Right renal pelvis (tissue), 4 donors: ENCODE results near the gene PCSK1. TPM values are rescaled to one million over a fixed set of nuclear protein-coding genes. Genes with fewer than 3 reads are reported as not detected.

ENCODE experiments used
- DNase-seq, 4 donors: peaks; one replicate each; pipeline ENCODE4 v3.0.0-alpha.2; 2013; ENCODE audit warnings: low read depth in 4 of 4, low spot score in 3 of 4, missing footprints in 1 of 4
- polyA plus RNA-seq, 4 donors: library from polyadenylated mRNA; unstranded; fragments of 120-200 nt; gene quantifications; one replicate each; pipeline ENCODE4 v1.2.1, GENCODE V29; 2013; ENCODE audit not compliant: insufficient read length in 4 of 4

The PCSK1 gene
- polyA plus RNA-seq = under 1 TPM; 0.14 to 0.30 (median 0.20) TPM

DNA sequence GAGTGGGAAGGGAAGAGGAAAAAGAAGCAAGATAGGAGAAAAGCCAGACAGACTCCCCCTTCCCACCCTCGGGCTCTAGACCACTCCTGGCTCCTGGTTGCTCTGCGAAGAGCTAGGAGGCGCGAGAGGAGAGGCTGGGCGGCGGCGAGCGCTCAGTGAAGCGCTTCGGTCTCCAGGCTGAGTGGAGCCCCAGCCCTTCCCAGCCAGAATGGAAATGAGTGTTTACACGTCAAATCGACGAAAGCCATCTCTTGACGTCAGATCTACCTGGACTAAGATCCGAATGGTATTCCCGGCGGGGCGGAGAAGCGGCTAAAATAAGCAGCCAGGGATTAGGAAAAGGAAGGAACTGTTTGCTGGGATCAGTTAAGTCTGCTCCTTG is at the start of gene PCSK1:
Gene PCSK1 (minus strand): TSS at position 183 of the 382 bp plus-strand sequence. CDS start 206 bp downstream, outside the sequence.
- no peak for DNase-seq

DNA sequence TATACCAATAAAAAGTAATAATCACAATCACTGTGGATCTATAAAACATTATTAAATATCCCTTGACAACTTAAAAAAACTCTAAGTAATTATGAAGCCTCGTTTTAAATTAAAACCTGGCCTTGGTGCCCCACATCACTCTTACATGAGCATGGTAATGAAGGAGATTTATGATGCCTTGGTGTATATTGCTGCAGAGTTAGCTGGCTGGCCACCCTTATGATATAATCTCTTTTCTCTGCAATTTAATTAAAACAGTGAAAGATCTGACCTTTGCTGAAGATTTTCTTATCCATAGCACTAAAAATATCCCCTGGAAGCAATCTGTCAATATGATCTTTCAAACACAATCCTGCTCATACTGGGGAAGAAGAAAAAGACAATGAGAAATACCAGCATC is 48.8 kb upstream of the PCSK1 start:
- DNase-seq = no peak

DNA sequence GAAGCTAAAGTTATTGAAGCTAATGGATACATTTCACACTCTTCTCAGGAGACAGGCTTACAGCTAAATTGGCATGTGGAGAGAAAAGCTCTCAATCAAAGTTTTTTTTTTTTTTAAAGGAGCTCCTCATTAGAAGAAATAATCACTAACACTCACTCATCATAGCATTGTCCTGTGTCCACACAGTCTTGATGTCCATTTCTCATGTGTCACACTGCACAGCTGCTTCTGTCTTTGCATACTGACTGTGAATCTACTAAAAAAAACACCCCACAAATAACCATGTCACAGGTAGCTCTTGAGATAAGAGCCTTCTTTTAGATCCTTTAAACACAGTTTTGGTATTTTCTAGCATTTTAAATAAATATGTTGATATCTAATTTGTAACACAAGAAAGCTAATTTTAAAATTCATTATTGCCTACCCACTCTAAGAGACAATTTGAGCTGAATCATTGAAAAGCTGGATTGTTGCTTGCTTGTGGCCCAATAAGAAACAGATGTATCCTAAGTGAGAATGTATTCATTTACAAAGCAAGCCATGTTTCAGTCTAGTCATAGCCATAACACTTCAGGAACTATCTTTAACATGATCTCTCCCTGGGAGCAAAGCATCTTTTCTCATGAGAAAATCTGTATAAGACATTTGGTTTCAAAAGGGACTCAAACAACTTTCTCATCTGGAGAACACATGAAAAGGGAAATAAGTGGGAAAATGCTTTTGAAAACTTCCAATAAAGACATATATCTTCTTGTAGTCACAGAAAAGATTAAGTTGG is 48.1 kb upstream of the PCSK1 start:
- DNase-seq = no peak

DNA sequence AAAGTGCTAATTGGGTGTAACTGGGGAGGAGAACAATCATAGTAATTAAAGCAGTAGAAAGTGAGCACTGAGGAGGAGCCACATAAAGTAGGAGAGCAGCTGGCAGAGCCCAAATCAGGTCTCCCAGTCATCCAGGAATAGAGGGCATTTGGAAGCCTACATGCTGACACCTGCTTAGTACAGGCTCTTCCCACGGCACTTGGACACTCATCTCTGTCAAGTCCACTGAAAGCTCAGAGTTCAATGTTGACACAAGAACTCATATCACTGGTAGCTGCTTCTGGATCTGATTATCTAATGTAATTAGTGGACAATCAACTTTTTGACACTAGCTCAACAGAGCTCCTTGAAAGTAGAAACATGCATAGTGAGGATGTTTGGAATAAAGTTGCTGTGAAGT is 45.9 kb upstream of the PCSK1 start:
- DNase-seq = no peak

DNA sequence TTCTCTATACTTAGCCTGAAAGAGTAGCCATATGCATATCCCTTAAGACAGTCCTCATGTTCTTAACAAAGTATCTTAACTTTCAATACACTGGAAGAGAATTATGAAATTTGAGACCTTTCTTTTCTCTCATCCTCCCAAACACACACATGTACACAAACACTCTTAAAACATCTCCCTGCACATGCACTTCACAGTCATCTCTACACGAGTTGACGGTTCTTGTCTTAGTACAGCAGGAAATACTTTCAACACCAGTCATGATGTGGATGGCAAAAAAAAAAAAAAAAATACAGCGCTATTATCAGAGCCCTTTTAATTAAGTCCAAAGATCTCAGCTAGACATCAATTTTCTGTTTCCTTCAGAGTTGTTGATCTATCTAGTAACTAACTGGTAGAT is 43.6 kb upstream of the PCSK1 start:
- DNase-seq = no peak

DNA sequence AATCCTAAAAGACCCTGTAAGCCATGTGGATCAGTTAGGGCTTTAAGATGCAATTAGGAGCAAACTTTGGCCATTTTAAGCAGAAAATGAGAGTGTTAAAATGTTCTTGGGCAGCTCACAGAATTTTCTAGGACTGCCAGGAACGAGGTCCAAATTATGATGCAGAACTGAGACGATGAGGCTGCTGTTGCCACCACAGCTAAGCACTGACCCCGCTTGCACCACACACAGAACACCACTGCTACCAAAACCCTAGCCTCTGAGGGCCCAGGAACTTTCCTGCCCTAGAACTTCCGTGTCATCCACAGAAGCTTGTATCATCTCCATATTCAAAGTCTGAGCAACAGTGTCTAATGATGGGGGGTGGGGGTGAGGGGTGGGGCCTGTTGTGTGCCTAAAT is 41.0 kb upstream of the PCSK1 start:
- no peak for DNase-seq

DNA sequence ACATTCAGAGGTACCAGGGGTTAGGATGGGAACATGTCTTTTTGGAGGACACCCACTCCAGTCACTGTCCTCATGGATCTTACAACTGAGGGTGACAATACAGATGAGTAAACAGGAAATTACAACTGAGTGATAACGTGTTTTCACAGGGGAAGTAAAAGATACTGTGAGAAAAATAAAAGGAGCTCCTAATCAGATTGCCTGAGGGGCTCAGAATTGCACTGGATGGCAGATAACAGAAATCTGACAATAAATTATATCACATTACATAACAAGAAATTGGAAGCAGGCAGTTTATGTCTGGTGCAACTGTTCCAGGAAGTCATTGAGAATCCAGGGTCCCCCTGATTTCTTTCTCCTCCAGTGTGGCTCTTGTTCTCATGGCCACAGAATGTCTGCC is 40.1 kb upstream of the PCSK1 start:
- DNase-seq = no peak

DNA sequence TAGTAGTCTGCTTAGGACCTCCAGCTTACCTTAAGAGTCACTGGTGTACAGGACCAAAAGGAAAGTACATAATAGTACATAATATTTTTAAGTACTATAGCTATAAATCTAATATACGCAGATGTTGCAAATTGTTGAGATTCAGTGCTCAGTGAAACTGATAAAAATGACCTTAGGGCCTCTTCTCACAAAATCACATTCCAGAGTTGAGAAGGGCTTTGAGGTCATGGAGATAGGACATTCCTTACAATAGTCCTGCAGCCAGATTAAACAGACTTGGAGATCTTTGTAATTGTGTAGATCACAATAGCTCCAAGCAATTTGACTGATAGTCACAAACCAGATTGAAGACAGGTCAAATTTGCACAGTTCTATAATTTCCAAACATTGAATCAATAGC is 37.7 kb upstream of the PCSK1 start:
- DNase-seq = no peak

DNA sequence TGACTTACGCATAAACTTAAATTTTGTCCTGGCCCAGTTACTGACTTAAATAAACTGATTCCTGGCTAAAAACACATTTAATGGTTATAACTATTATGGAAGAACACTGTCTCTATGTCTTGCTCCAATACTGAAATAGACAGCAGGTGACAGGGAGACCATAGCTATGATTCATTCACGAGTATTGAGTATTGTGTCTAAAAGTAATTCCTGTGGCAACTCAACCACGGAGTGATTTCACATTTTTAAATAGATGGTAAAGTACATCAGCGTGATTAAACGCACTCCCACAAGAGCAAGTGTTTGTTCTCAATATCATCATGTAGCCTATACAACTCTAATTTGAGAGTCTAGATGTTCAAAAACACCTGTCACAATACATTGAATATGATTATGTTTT is 35.9 kb upstream of the PCSK1 start:
- no peak for DNase-seq

DNA sequence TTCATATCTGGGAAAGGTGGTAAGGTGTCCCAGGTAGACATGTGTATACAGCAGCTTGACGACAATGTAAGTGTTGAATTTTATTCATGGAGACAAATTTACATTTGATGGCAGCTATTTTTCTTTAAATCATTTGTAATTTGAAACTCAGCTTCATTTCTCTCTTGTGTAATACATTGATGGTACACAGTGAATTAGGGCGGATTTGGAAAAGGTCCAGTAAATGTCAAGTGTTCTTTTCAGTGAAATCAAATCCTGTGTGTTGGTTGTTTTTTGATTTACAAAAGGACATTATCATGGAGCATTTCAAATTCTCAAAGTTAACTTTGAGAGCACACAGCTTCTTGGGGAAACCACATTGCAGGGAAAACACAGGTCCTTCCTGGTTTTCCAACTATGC is 30.0 kb upstream of the PCSK1 start:
- DNase-seq = no peak

DNA sequence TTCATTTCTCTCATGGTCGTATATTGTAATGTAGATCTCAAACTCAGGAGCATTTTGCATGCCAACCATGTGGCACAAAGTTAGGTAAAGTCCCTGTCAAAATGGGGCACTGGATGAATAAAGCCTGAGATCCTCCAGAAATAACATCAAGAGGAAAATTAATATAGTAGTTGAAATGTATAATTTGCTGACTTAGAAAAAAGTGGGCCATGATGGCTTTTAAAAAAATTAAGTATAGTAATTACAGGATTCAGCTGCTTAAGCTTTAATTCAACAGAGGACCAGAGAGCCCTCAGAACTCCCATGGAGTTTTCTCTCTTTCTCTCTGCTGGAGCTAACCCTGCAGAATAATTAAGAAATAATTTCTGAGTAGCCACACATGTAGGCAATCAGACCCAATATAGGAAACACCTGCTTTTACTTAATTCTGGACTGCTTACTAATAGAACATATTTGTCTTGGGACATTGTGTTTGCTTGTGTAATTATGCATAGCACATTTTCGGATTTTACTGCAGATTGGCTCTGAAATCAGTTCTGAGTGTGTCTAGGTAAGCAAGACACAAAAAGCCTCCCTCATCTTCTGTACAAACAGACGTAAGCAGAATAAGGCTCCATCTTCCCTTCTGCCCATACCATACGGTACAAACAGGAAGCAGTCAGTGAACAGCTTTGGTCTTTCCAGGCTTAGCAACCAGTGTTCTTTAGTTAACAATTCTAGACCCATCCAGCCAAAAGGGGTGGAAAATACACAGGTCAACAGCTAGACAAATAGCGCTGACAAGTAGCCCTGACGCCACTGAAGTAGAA is 26.5 kb upstream of the PCSK1 start:
- DNase-seq = no peak

DNA sequence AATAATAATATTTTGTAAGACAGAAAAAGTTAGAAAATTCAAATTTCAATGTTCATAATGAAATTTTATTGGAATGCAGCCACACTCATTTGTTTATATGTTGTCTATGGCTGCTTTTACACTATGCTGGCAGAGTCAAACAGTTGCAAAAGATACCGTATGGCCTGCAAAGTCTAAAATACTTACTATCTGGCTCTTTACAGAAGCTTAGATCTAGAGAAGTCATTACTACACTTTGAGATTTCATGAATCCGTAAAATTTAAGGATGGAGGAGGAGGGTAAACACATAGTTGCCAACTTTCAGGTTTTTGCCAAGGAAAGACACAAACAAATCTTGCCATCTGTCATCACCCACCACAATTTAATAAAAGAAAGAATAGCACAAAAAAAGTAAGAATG is 25.1 kb upstream of the PCSK1 start:
- DNase-seq = no peak

DNA sequence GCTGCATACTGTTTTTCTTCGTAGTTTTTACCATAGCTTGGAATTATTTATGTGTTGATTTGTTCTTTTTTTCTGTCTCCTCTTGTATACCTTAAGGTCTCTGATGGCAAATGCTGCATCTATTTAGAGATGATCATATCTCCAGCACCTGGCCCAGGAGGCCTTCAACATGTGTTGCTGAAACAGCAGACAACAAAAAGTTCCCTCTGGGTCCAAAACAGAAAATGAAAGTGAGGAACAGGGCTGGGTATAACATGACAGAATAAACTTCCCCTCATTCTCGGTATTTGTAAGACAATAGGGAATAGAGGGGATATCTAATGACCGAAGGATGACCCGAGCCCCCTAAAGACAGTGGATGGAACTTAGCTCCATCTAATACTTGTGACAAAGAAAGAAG is 22.7 kb upstream of the PCSK1 start:
- DNase-seq = no peak

DNA sequence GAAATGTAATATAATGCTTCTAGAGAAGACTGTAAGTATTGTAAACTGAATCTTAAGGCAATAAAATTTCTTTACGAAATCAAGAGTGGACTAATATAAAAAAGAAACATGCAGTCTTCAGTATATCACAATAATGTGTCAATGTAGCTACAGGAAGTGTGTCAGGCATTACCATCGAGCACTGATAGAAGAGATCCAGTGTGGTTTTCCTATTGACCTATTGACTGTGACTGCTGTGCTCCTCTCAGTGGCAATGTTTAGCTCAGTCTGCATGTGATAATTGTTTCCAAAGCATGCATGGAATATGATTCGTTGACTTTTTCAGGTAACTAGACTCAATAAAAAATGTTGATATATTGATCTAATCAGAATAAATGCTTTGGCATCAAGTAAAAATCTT is 20.3 kb upstream of the PCSK1 start:
- no peak for DNase-seq

DNA sequence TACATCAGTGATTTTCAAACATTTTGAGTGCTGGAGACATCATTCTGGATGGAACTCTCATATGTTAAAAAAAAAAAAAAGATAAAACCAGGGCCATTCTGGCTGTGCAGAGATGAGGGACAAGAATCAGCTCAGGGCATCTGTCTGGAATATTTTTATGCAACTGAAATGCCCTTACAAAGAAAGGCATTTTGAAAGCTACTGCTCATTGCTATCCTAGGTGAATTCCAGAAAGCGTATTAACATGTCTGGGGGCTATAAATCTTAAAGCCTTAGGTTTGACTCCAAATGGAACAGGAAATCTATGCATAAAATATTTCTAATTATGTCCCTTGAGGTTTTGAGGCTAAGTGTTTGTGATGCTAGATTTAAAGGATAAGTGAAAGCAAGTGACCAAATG is 14.9 kb upstream of the PCSK1 start:
- DNase-seq = no peak

DNA sequence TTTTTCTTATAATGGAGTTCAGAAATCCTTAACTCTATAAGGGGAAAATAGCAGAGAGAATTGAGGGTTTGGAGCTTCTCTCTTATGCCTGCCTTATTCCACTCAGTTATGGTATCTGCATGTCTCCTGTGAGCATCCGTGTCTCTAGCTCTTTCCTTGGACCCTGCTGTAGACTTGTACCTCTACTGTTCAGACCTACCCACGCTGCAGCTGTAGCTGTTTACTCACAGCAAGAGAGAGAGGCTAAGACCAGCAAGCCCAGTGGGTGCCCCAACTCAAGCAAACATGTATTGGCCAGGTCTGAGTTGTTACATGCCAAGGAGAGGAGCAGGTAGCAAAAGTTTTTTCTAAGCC is 7.1 kb upstream of the PCSK1 start:
- no peak for DNase-seq

DNA sequence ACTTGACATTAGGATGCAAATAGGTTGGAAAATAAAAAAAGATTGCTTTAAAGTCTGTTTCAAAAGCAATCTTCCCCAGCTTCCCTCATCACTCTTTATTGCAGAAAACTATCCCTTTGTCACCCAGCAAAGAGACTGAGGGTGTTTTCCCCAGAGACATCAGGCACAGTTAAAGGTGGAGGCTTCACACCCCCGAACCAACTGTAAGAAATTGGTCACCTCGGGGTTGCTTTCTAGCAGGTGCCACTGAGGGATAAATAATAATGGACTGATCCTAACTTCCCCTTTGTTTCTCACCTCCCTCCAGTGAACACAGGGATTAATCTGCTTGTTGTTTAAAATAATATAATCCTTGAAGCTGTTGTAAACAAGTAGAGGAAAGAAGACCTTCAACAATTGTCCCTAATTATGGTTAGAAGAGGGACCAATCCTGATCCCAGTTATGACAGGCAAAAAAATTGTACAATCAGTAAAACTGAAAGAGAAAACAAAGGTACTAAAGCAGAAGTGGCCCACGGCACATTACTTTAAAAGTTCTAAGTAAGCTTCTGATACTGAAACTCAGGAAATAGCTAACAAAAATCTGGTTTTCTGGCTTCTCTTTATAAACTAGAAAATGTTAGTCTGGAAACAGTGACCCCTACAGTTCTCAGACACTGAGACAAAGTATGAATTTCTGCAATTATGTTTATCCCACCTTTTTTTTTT is 6.6 kb upstream of the PCSK1 start:
- DNase-seq = no peak

DNA sequence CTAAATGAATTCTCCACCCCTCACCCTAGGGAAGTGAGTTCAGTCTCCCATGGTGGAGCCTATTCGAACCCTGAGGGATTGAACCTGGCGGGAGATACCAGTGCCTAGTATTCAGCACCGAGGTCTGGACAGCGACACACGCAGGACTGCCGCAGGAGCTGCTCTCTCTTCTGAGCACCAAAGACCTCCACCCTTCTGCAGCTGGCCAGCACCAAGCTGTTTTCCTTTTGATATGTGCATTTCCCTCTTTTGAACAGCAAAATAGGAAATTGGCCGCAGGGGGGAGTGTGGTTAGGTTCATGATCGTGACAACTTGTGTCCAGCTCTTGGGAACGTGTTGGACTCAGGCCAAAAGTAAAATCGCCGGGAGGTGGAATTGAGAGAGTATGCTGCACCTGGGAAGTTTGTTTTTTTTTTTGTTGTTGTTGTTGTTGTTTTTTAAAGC is 1.2 kb upstream of the PCSK1 start:
- peak; percentile 58 to 65 (median 64) for DNase-seq

DNA sequence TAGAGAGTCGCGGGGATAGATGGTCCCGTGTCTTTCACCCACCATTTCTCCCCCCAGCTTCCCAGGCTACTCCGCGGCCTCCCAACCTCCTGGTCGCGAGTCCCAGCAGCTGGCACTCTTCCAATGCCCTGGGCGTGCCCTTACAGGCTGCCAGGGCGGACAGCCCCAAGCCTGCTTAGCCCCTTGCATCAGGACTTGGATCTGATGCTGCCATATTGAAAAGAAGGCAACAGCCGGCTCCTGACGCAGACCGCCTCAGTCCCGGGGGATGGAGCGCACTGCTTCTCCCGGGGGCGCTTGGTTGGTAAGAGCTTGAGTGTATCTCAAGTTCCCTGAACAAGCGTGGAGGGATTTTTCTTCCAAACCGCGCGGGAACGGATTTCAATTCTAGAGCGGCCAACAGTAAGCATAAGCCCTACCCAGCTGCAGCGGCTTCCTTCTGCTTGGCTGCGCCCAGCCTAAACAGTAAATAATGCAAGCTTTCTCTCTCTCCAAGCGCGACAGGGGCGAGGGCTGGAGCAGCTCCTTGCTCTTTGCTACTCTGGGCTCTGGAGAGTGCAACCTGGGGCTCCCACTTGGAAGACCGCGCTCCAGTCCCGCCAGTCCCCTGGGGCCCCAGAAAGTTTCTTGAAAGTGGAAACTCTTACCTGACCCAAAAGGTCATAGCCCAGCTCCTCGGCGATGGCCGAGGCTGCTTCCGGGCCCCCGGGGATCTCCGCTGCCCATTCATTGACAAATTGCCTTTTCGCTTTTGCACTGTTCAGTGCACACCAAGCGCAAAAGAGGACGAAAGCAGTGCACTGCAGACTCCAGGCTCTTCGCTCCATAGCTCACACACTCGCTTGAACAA is 607 bp downstream of the PCSK1 start:
- DNase-seq = no peak

DNA sequence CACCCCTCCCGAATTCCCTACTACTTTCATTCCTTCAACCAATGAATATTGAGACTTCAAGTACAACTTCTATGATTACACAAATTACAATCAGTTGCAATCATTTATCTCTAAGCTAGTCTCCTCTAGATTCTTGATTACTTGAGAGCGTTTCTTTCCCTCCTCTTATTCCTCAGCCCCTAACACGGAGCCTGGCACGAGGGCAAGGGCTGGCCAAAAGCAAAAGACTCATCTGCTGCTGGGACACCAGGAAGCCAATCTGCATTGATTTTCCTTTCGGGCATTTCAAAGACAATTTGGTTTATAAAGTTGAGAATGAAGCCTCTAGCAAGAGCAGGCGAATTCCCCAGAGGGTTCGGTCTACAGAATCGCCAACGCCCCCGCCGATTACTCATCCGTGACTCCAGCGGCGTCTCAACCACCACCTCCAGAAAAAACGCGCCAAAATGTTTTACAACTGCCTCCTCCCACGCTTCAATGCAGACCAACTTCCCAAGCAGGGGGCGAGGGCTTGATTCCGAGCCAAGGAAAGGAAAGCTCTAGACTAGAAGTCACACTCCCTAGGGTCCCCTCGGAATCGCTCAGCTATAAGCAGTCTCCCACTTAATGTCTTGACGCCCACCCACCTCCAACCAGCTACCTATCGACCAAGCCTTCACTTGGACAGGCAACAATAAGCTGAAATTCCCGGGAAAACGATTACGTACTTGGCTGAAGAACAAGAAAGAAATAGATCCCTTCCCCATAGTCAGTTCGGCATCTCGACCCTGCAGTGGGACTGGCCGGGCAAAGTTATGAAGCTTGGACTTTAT is 1.5 kb downstream of the PCSK1 start:
- peak in 1 of 4 donors; percentile 3 for DNase-seq
